ENCODE results near the gene REG1A. TPM values are rescaled to one million over a fixed set of nuclear protein-coding genes. Genes with fewer than 3 reads are reported as not detected.

Gene REG1A
- total and polyA plus RNA-seq, 9 of the 15 experiments (the other 6 are each of a cell fraction or from before 2014, with no cell fraction given), result 3.1 TPM; not detected in 8

- H3K79me2 ChIP-seq (ENCODE audit: control insufficient read depth, insufficient read depth, low read length), result no peaks in the 10 kb centered on the region
- no peak overlapping the region for H2AFZ ChIP-seq (ENCODE audit: low read depth, low read length)
Measured at GRCh38 chr2:79086255-79086654, 34.0 kb upstream of the REG1A start.

GRCh38 chr2:79087785-79088364 lies 32.4 kb upstream of the REG1A start, which contains the start of gene REG1B:
REG1B (minus strand) TSS chr2:79087993; CDS start chr2:79087612, 381 bp downstream.
- no TSS peak for BruUV-seq (replicated peaks)
- H3K9me1 ChIP-seq (ENCODE audit: control insufficient read depth, insufficient read depth, low read length), result no peaks in the 10 kb centered on the region
- 0% methylated on average over 1 of the region's 2 CpGs for WGBS (ENCODE audit: insufficient coverage, low coverage, missing lambda C conversion rate)
- in situ Hi-C loops (cut with MboI) (no loop called here), intact Hi-C loops (cut with micrococcal nuclease) (no loop called here)
- H2AFZ ChIP-seq (ENCODE audit: low read depth, low read length), result no peak within 1 kb of the TSS
- no peak for FAIRE-seq
- no peaks in the 10 kb centered on the region for H4K20me1 ChIP-seq (replicated peaks; ENCODE audit: control insufficient read depth, insufficient read depth, low read length)
- H3K27ac ChIP-seq (ENCODE audit: extremely low read depth, low read depth, low read length), result no peak within 1 kb of the TSS
- no peak within 1 kb of the TSS for H3K4me2 ChIP-seq (ENCODE audit: insufficient read depth, low read length)
- H3K4me1 ChIP-seq (replicated peaks in 1 of 2; ENCODE audit: control insufficient read depth in 2 of 2, insufficient read depth in 2 of 2, low read length in 2 of 2), result no peaks in the 10 kb centered on the region
- ChIA-PET POLR2A (no interaction called here), CTCF (ENCODE audit: low intra/inter-chr PET ratio) (no interaction called here)
- no peak for ATAC-seq
- no peaks in the 10 kb centered on the region for H3K9me3 ChIP-seq (replicated peaks; ENCODE audit: control insufficient read depth, insufficient read depth, low read depth, low read length)
- no peaks in the 10 kb centered on the region for H3K79me2 ChIP-seq (ENCODE audit: control insufficient read depth, insufficient read depth, low read length)
- H3K4me3 ChIP-seq, result no peak within 1 kb of the TSS
- no peaks in the 10 kb centered on the region for H3K36me3 ChIP-seq (ENCODE audit: control insufficient read depth, insufficient read depth, low read length)
- no peaks in the 10 kb centered on the region for H3K27me3 ChIP-seq (ENCODE audit: control insufficient read depth in 2 of 2, insufficient read depth in 2 of 2, low read length in 2 of 2)
- no peak for DNase-seq (ENCODE audit: extremely low read depth in 1 of 4, low spot score in 3 of 4)
- no peak within 1 kb of the TSS for H3K9ac ChIP-seq (ENCODE audit: insufficient read depth in 1 of 2, low read depth in 2 of 2, low read length in 2 of 2)
- TF ChIP-seq BRD9 (IDR thresholded peaks at IDR 0.05; ENCODE audit: low read depth, partially characterized antibody) (no peak), HNRNPUL1 (IDR thresholded peaks at IDR 0.05; ENCODE audit: low read length) (no peak), ZNF174 (CRISPR knock-in tag; IDR thresholded peaks at IDR 0.05) (no peak), KLF16 (IDR thresholded peaks at IDR 0.05) (no peak), BRD4 (IDR thresholded peaks at IDR 0.05) (no peak), THRA (IDR thresholded peaks at IDR 0.05) (no peak), ZBTB17 (CRISPR knock-in tag; IDR thresholded peaks at IDR 0.05) (no peak), CREM (IDR thresholded peaks at IDR 0.05; ENCODE audit: low read depth) (no peak), DPF2 (IDR thresholded peaks at IDR 0.05) (no peak), TFAP4 (CRISPR knock-in tag; IDR thresholded peaks at IDR 0.05; ENCODE audit: borderline replicate concordance) (no peak), SOX6 (IDR thresholded peaks at IDR 0.05) (no peak), TRIM25 (IDR thresholded peaks at IDR 0.05; ENCODE audit: borderline replicate concordance) (no peak), SNRNP70 (optimal IDR thresholded peaks at IDR 0.05; ENCODE audit: low read depth, low read length) (no peak)

More at GRCh38 chr2:79086255-79086654, 34.0 kb upstream of the REG1A start:
- BruUV-seq (replicated peaks), result no TSS peak
- Histone ChIP-seq H3K4me2 (ENCODE audit: insufficient read depth, low read length) (no peak overlapping the region), H3K9me3 (replicated peaks; ENCODE audit: control insufficient read depth, insufficient read depth, low read depth, low read length) (no peaks in the 10 kb centered on the region), H3K4me3 (no peak overlapping the region), H3K27me3 (ENCODE audit: control insufficient read depth in 2 of 2, insufficient read depth in 2 of 2, low read length in 2 of 2) (no peaks in the 10 kb centered on the region), H3K9me1 (ENCODE audit: control insufficient read depth, insufficient read depth, low read length) (no peaks in the 10 kb centered on the region), H3K9ac (ENCODE audit: insufficient read depth in 1 of 2, low read depth in 2 of 2, low read length in 2 of 2) (no peak overlapping the region), H3K4me1 (replicated peaks in 1 of 2; ENCODE audit: control insufficient read depth in 2 of 2, insufficient read depth in 2 of 2, low read length in 2 of 2) (no peaks in the 10 kb centered on the region), H3K27ac (ENCODE audit: extremely low read depth, low read depth, low read length) (no peak overlapping the region), H4K20me1 (replicated peaks; ENCODE audit: control insufficient read depth, insufficient read depth, low read length) (no peaks in the 10 kb centered on the region), H3K36me3 (ENCODE audit: control insufficient read depth, insufficient read depth, low read length) (no peaks in the 10 kb centered on the region)
- 0% methylated on average over 4 of the region's 4 CpGs for WGBS (ENCODE audit: insufficient coverage, low coverage, missing lambda C conversion rate)
- intact Hi-C loops (cut with micrococcal nuclease), result no loop called here
- in situ Hi-C loops (cut with MboI), result no loop called here
- ChIA-PET CTCF (ENCODE audit: low intra/inter-chr PET ratio) (no interaction called here), POLR2A (no interaction called here)
- no peak for TF ChIP-seq POLR3A (IDR thresholded peaks at IDR 0.05; ENCODE audit: borderline replicate concordance, extremely low read depth, insufficient read depth, insufficient read length)
- TF ChIP-seq ZNF778 (CRISPR knock-in tag; IDR thresholded peaks at IDR 0.05), result no peak
- TF ChIP-seq GTF2A2 (tag; IDR thresholded peaks at IDR 0.05), result no peak
- TF ChIP-seq CBFA2T2 (conservative IDR thresholded peaks at IDR 0.05), result no peak
- no peak for TF ChIP-seq MTA1 (IDR thresholded peaks at IDR 0.05; ENCODE audit: borderline replicate concordance)
- ATAC-seq, result no peak
- FAIRE-seq, result no peak
- DNase-seq (ENCODE audit: extremely low read depth in 1 of 4, low spot score in 3 of 4), result no peak

Measured in K562 (cell line).